ENCODE measurements around the gene DENND4C. TPM values are rescaled to one million over a fixed set of nuclear protein-coding genes. Genes with fewer than 3 reads are reported as not detected.
"Not testable (repeated sequence)": the region's sequence is repeated elsewhere in the genome, so short reads cannot be mapped to it uniquely, and the experiment has no call there.

DENND4C gene
- total and polyA plus RNA-seq, 12 donors, result 5.0 to 81.6 (median 46.7) TPM

- H3K27me3 ChIP-seq; H3K27ac ChIP-seq; H3K9me3 ChIP-seq (replicated peaks in 1 of 3); DNase-seq; H3K36me3 ChIP-seq (replicated peaks in 1 of 2); H3K4me3 ChIP-seq; intact Hi-C loops (cut with DNase I): not testable (repeated sequence)
- H3K4me1 ChIP-seq (replicated peaks in 1 of 2), result peaks cover 0 to 13% of the 10 kb centered on the region in 2 donors
- WGBS, 4 donors, result 87 to 94% (median 91%) methylated on average over 5 of the region's 5 CpGs
Measured at GRCh38 chr9:19251622-19252021, 21.1 kb downstream of the DENND4C start.

- no peaks in the 10 kb centered on the region for H3K27me3 ChIP-seq
- TF ChIP-seq, protein P1, sequence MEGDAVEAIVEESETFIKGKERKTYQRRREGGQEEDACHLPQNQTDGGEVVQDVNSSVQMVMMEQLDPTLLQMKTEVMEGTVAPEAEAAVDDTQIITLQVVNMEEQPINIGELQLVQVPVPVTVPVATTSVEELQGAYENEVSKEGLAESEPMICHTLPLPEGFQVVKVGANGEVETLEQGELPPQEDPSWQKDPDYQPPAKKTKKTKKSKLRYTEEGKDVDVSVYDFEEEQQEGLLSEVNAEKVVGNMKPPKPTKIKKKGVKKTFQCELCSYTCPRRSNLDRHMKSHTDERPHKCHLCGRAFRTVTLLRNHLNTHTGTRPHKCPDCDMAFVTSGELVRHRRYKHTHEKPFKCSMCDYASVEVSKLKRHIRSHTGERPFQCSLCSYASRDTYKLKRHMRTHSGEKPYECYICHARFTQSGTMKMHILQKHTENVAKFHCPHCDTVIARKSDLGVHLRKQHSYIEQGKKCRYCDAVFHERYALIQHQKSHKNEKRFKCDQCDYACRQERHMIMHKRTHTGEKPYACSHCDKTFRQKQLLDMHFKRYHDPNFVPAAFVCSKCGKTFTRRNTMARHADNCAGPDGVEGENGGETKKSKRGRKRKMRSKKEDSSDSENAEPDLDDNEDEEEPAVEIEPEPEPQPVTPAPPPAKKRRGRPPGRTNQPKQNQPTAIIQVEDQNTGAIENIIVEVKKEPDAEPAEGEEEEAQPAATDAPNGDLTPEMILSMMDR (IDR thresholded peaks at IDR 0.05), result no peak
- TF ChIP-seq POLR2A (IDR thresholded peaks at IDR 0.05), result no peak
- H3K4me1 ChIP-seq (replicated peaks in 1 of 2), result peaks cover 0 to 9% of the 10 kb centered on the region in 2 donors
- WGBS, 4 donors, result 76 to 84% (median 80%) methylated on average over 7 of the region's 7 CpGs
- no peaks in the 10 kb centered on the region for H3K9me3 ChIP-seq (replicated peaks in 1 of 3)
- intact Hi-C loops (cut with DNase I), result no loop called here
- no peak for DNase-seq
- H3K36me3 ChIP-seq (replicated peaks in 1 of 2), result no peaks in the 10 kb centered on the region
- no peak overlapping the region for H3K4me3 ChIP-seq
- no peak overlapping the region for H3K27ac ChIP-seq
Measured at GRCh38 chr9:19252174-19252884, 21.8 kb downstream of the DENND4C start.

- no peaks in the 10 kb centered on the region for H3K27me3 ChIP-seq
- WGBS, 4 donors, result 65 to 80% (median 75%) methylated on average over 4 of the region's 4 CpGs
- no peak for DNase-seq
- H3K27ac ChIP-seq, result no peak overlapping the region
- peaks cover 0 to 9% of the 10 kb centered on the region in 2 donors for H3K4me1 ChIP-seq (replicated peaks in 1 of 2)
- H3K4me3 ChIP-seq, result no peak overlapping the region
- TF ChIP-seq, protein P1 (IDR thresholded peaks at IDR 0.05), result no peak
- TF ChIP-seq POLR2A (IDR thresholded peaks at IDR 0.05), result no peak
- intact Hi-C loops (cut with DNase I), result no loop called here
- no peaks in the 10 kb centered on the region for H3K36me3 ChIP-seq (replicated peaks in 1 of 2)
- no peaks in the 10 kb centered on the region for H3K9me3 ChIP-seq (replicated peaks in 1 of 3)
Measured at GRCh38 chr9:19252885-19253219, 22.4 kb downstream of the DENND4C start.

- no peak for TF ChIP-seq POLR2A (IDR thresholded peaks at IDR 0.05)
- TF ChIP-seq, protein P1 (IDR thresholded peaks at IDR 0.05), result no peak
- Histone ChIP-seq H3K4me3 (no peak overlapping the region), H3K4me1 (replicated peaks in 1 of 2) (peaks cover 0 to 9% of the 10 kb centered on the region in 2 donors), H3K27ac (no peak overlapping the region), H3K27me3 (no peaks in the 10 kb centered on the region), H3K9me3 (replicated peaks in 1 of 3) (no peaks in the 10 kb centered on the region), H3K36me3 (replicated peaks in 1 of 2) (no peaks in the 10 kb centered on the region)
- intact Hi-C loops (cut with DNase I), result no loop called here
- WGBS, 4 donors, result 97 to 100% (median 100%) methylated on average over 2 of the region's 2 CpGs
- no peak for DNase-seq
Measured at GRCh38 chr9:19255112-19255511, 24.6 kb downstream of the DENND4C start.

- TF ChIP-seq, protein P1 (IDR thresholded peaks at IDR 0.05), result no peak
- no peak for TF ChIP-seq POLR2A (IDR thresholded peaks at IDR 0.05)
- intact Hi-C loops (cut with DNase I), result no loop called here
- Histone ChIP-seq H3K36me3 (replicated peaks in 1 of 2) (no peaks in the 10 kb centered on the region), H3K4me3 (no peak overlapping the region), H3K27me3 (no peaks in the 10 kb centered on the region), H3K27ac (no peak overlapping the region), H3K4me1 (replicated peaks in 1 of 2) (peaks cover 0 to 9% of the 10 kb centered on the region in 2 donors), H3K9me3 (replicated peaks in 1 of 3) (no peaks in the 10 kb centered on the region)
- no peak for DNase-seq
Measured at GRCh38 chr9:19255821-19256220, 25.3 kb downstream of the DENND4C start.

- H3K36me3 ChIP-seq (replicated peaks in 1 of 2); H3K27me3 ChIP-seq; H3K4me3 ChIP-seq; DNase-seq; intact Hi-C loops (cut with DNase I); H3K9me3 ChIP-seq (replicated peaks in 1 of 3); H3K27ac ChIP-seq; H3K4me1 ChIP-seq (replicated peaks in 1 of 2): not testable (repeated sequence)
- WGBS, 4 donors, result 95 to 100% (median 95%) methylated on average over 8 of the region's 8 CpGs
Measured at GRCh38 chr9:19259665-19260255, 29.3 kb downstream of the DENND4C start.

DNA sequence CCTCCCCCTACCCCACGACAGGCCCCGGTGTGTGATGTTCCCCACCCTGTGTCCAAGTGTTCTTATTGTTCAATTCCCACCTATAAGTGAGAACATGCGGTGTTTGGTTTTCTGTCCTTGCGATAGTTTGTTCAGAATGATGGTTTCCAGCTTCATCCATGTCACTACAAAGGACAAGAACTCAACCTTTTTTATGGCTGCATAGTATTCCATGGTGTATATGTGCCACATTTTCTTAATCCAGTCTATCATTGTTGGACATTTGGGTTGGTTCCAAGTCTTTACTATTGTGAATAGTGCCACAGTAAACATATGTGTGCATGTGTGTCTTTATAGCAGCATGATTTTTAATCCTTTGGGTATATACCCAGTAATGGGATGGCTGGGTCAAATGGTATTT, 35.1 kb downstream of the DENND4C start:
- H3K4me1 ChIP-seq (replicated peaks in 1 of 2); H3K4me3 ChIP-seq; intact Hi-C loops (cut with DNase I); DNase-seq; H3K27me3 ChIP-seq; H3K9me3 ChIP-seq (replicated peaks in 1 of 3); H3K27ac ChIP-seq; H3K36me3 ChIP-seq (replicated peaks in 1 of 2): not testable (repeated sequence)
- WGBS, 4 donors, result 97 to 100% (median 97%) methylated on average over 4 of the region's 4 CpGs
